Brain microvascular endothelial cell (primary cell): ENCODE data around the gene TLX2.

ENCODE experiments used
- DNase-seq: peaks from one replicate; pipeline ENCODE4 v3.0.0-alpha.2; 2020
- H3K27ac ChIP-seq: fragments of 250-450 bp; sonication (Bioruptor Pico); 2 replicates; pipeline ENCODE4 v1.5.1; 2020; ENCODE audit warnings: mild to moderate bottlenecking, moderate library complexity
- H3K27me3 ChIP-seq: fragments of 250-450 bp; sonication (Bioruptor Pico); replicated peaks from 2 replicates; pipeline ENCODE4 v1.5.1; 2020; ENCODE audit warnings: mild to moderate bottlenecking
- H3K36me3 ChIP-seq: fragments of 250-450 bp; sonication (Bioruptor Pico); replicated peaks from 2 replicates; pipeline ENCODE4 v1.5.1; 2020; ENCODE audit warnings: mild to moderate bottlenecking
- H3K4me3 ChIP-seq: 2 replicates; pipeline ENCODE4 v1.5.1; 2011; ENCODE audit warnings: low read depth, mild to moderate bottlenecking, control low read depth, low read length, moderate library complexity
- CTCF ChIP-seq: IDR thresholded peaks from 2 replicates; pipeline ENCODE4 v1.5.1; 2011; ENCODE audit warnings: low read depth, mild to moderate bottlenecking, moderate library complexity, low read length, control low read depth, inconsistent platforms; ENCODE audit errors: missing control alignments
- in situ Hi-C: cut with HindIII; loops from 2 replicates; pipeline ENCODE4 v1.10.0; 2017; ENCODE audit warnings: low sequenced_read_pairs, low pct_ligation_motif_present

TLX2 gene

GRCh38 chr2:74566754-74567085 lies 52.5 kb downstream of the TLX2 start:
- Histone ChIP-seq H3K4me3 (no peak overlapping the region), H3K27ac (peak overlapping the region; percentile 77), H3K27me3 (no peaks in the 10 kb centered on the region), H3K36me3 (no peaks in the 10 kb centered on the region)
- in situ Hi-C loops, result no loop called here
- DNase-seq, result peak; percentile 70
- TF ChIP-seq CTCF, result no peak
